H9 (cell line): ENCODE data around the gene CACNA1G. TPM values are rescaled to one million over a fixed set of nuclear protein-coding genes. Genes with fewer than 3 reads are reported as not detected.

Experiments used
- DNase-seq: peaks from one replicate; pipeline ENCODE4 v3.0.0-alpha.2; 2017
- H2AFZ ChIP-seq: one replicate; pipeline ENCODE4 v1.6.1; 2013; ENCODE audit warnings: mild to moderate bottlenecking, low read length, control low read depth, moderate library complexity
- H2AK5ac ChIP-seq: 2 replicates; pipeline ENCODE4 v1.6.1; 2013; ENCODE audit warnings: low read length, control low read depth, mixed read lengths; ENCODE audit not compliant: insufficient read length
- H2BK120ac ChIP-seq: one replicate; pipeline ENCODE4 v1.6.1; 2013; ENCODE audit warnings: low read depth, mild to moderate bottlenecking, low read length, control low read depth, inconsistent platforms; ENCODE audit not compliant: poor library complexity, severe bottlenecking
- H2BK12ac ChIP-seq: 2 replicates; pipeline ENCODE4 v1.6.1; 2013; ENCODE audit warnings: low read length, control low read depth, mixed read lengths, low read depth; ENCODE audit not compliant: insufficient read length
- H2BK15ac ChIP-seq: 2 replicates; pipeline ENCODE4 v1.6.1; 2013; ENCODE audit warnings: low read depth, low read length, control low read depth
- H2BK20ac ChIP-seq: one replicate; pipeline ENCODE4 v1.6.1; 2013; ENCODE audit warnings: low read depth, mild to moderate bottlenecking, low read length, control low read depth, inconsistent platforms; ENCODE audit not compliant: poor library complexity, severe bottlenecking
- H2BK5ac ChIP-seq: 2 replicates; pipeline ENCODE4 v1.6.1; 2013; ENCODE audit warnings: low read length, control low read depth, mixed read lengths; ENCODE audit not compliant: insufficient read length
- H3K14ac ChIP-seq: 2 replicates; pipeline ENCODE4 v1.6.1; 2013; ENCODE audit warnings: low read length, control low read depth; ENCODE audit not compliant: insufficient read depth
- H3K18ac ChIP-seq: 2 replicates; pipeline ENCODE4 v1.6.1; 2013; ENCODE audit warnings: low read depth, mild to moderate bottlenecking, mixed read lengths, low read length, control low read depth; ENCODE audit not compliant: insufficient read length
- H3K23ac ChIP-seq: 2 replicates; pipeline ENCODE4 v1.6.1; 2013; ENCODE audit warnings: low read length, control low read depth, mixed read lengths, low read depth; ENCODE audit not compliant: insufficient read length
- H3K23me2 ChIP-seq: 2 replicates; pipeline ENCODE4 v1.6.1; 2013; ENCODE audit warnings: low read depth, mild to moderate bottlenecking, mixed read lengths, low read length, control low read depth; ENCODE audit not compliant: insufficient read length, poor library complexity, severe bottlenecking
- H3K27ac ChIP-seq: 2 replicates; pipeline ENCODE4 v1.5.1; 2013; ENCODE audit warnings: low read length, control low read depth, mixed read lengths, low read depth; ENCODE audit not compliant: insufficient read length
- H3K27me3 ChIP-seq: 2 replicates; pipeline ENCODE4 v1.6.1; 2013; ENCODE audit warnings: low read length, control low read depth, inconsistent platforms; ENCODE audit not compliant: insufficient read depth
- H3K4ac ChIP-seq: 2 replicates; pipeline ENCODE4 v1.6.1; 2013; ENCODE audit warnings: low read depth, mild to moderate bottlenecking, control low read depth, inconsistent platforms, low read length, moderate library complexity
- H3K4me1 ChIP-seq: 2 replicates; pipeline ENCODE4 v1.6.1; 2013; ENCODE audit warnings: low read length, control low read depth, inconsistent platforms; ENCODE audit not compliant: insufficient read depth
- H3K4me2 ChIP-seq: 2 replicates; pipeline ENCODE4 v1.6.1; 2013; ENCODE audit warnings: low read length, control low read depth, mixed read lengths; ENCODE audit not compliant: insufficient read length, insufficient read depth
- H3K56ac ChIP-seq: 2 replicates; pipeline ENCODE4 v1.6.1; 2013; ENCODE audit warnings: low read depth, mild to moderate bottlenecking, mixed read lengths, low read length, control low read depth; ENCODE audit not compliant: insufficient read length
- H3K79me1 ChIP-seq: 2 replicates; pipeline ENCODE4 v1.6.1; 2013; ENCODE audit warnings: low read depth, mild to moderate bottlenecking, moderate library complexity, low read length, control low read depth, inconsistent platforms; ENCODE audit not compliant: insufficient read depth, poor library complexity, severe bottlenecking
- H3K79me2 ChIP-seq: 2 replicates; pipeline ENCODE4 v1.6.1; 2013; ENCODE audit warnings: low read length, control low read depth, inconsistent platforms; ENCODE audit not compliant: insufficient read depth
- H3K9ac ChIP-seq: 2 replicates; pipeline ENCODE4 v1.6.1; 2013; ENCODE audit warnings: low read length, control low read depth, mixed read lengths; ENCODE audit not compliant: insufficient read length; ENCODE audit errors: extremely low read depth
- H3K9me3 ChIP-seq: one replicate; pipeline ENCODE4 v1.6.1; 2013; ENCODE audit warnings: low read depth, low read length, inconsistent platforms; ENCODE audit not compliant: control insufficient read depth
- H3T11ph ChIP-seq: one replicate; pipeline ENCODE4 v1.6.1; 2013; ENCODE audit warnings: mild to moderate bottlenecking, low read length, control low read depth, inconsistent platforms
- H4K20me1 ChIP-seq: one replicate; pipeline ENCODE4 v1.6.1; 2013; ENCODE audit not compliant: control insufficient read depth, insufficient read length, insufficient read depth
- H4K5ac ChIP-seq: 2 replicates; pipeline ENCODE4 v1.6.1; 2013; ENCODE audit warnings: low read depth, mild to moderate bottlenecking, mixed read lengths, low read length, control low read depth; ENCODE audit not compliant: insufficient read length
- H4K8ac ChIP-seq: replicated peaks from 2 replicates; pipeline ENCODE4 v1.6.1; 2013; ENCODE audit warnings: low read length, control low read depth, mixed read lengths, low read depth; ENCODE audit not compliant: insufficient read length
- H4K91ac ChIP-seq: 2 replicates; pipeline ENCODE4 v1.6.1; 2013; ENCODE audit warnings: low read depth, mild to moderate bottlenecking, moderate library complexity, mixed read lengths, low read length, control low read depth; ENCODE audit not compliant: insufficient read length
- H3K27ac Mint-ChIP-seq, 3 experiments: 2 replicates in 2 of 3; 3 replicates in 1 of 3; pipeline ENCODE4 v1.8.0; 2020 to 2021; ENCODE audit warnings: mixed read lengths in 3 of 3, mild to moderate bottlenecking in 1 of 3, moderate library complexity in 1 of 3
- H3K27me3 Mint-ChIP-seq: 2 replicates; pipeline ENCODE4 v1.8.0; 2021; ENCODE audit warnings: low read depth, mild to moderate bottlenecking, moderate library complexity, mixed read lengths
- H3K36me3 Mint-ChIP-seq, 3 experiments: 2 replicates in 2 of 3; 3 replicates in 1 of 3; pipeline ENCODE4 v1.8.0; 2020 to 2021; ENCODE audit warnings: low read depth in 3 of 3, mixed read lengths in 3 of 3; ENCODE audit not compliant: insufficient read depth in 1 of 3
- H3K4me1 Mint-ChIP-seq, 2 experiments: 2 replicates each; pipeline ENCODE4 v1.8.0; 2020; ENCODE audit warnings: mixed read lengths in 2 of 2
- H3K4me3 Mint-ChIP-seq, 2 experiments: 2 replicates in 1 of 2; 3 replicates in 1 of 2; pipeline ENCODE4 v1.8.0; 2020 to 2021; ENCODE audit warnings: mild to moderate bottlenecking in 2 of 2, mixed read lengths in 2 of 2, moderate library complexity in 1 of 2
- H3K9me3 Mint-ChIP-seq, 2 experiments: 2 replicates in 1 of 2; 3 replicates in 1 of 2; pipeline ENCODE4 v1.8.0; 2020; ENCODE audit warnings: mild to moderate bottlenecking in 2 of 2, mixed read lengths in 2 of 2, moderate library complexity in 1 of 2
- CTCF ChIP-seq: fragments of 200-600 bp; sonication (generic); conservative IDR thresholded peaks from 3 replicates; pipeline ENCODE4 v1.8.0; 2021; ENCODE audit warnings: antibody characterized with exemption, mild to moderate bottlenecking
- WGBS: extraction: QIAGEN DNeasy Blood & Tissue Kit; methylation state at CpG from one replicate; pipeline ENCODE4 v1.1.7; 2013; ENCODE audit warnings: missing lambda C conversion rate, low lambda C conversion rate, mixed read lengths; ENCODE audit not compliant: insufficient read length; ENCODE audit errors: extremely low coverage; 5-methylcytosine and 5-hydroxymethylcytosine counted together
- total RNA-seq: library from RNA; stranded (reverse); gene quantifications from 2 replicates; pipeline ENCODE4 v1.2.1, GENCODE V29; 2021

CACNA1G gene
- total RNA-seq, 1 experiment from 2014 or later, result 1.5 TPM

GRCh38 chr17:50568659-50569058 lies 8.1 kb downstream of the CACNA1G start:
- Mint-ChIP-seq H3K4me1 (peaks cover 33 to 58% of the 10 kb centered on the region in 2 experiments), H3K36me3 (peaks cover 0 to 5% (median 2%) of the 10 kb centered on the region in 3 experiments; a peak in 2 of 7 replicates), H3K27ac (no peak overlapping the region), H3K27me3 (peaks cover 57% of the 10 kb centered on the region), H3K9me3 (no peaks in the 10 kb centered on the region), H3K4me3 (no peak overlapping the region; a peak in 1 of 5 replicates)
- Histone ChIP-seq H4K20me1 (no peaks in the 10 kb centered on the region), H3T11ph (no peak overlapping the region), H2AK5ac (no peak overlapping the region), H3K9ac (no peak overlapping the region), H3K23ac (no peak overlapping the region), H3K27ac (no peak overlapping the region), H3K79me2 (no peaks in the 10 kb centered on the region), H3K4me1 (peaks cover 2% of the 10 kb centered on the region; the same call in 1 of the 2 replicates), H3K9me3 (no peaks in the 10 kb centered on the region), H3K79me1 (no peaks in the 10 kb centered on the region), H2AFZ (no peak overlapping the region), H4K91ac (no peak overlapping the region), H4K5ac (no peak overlapping the region), H3K23me2 (no peaks in the 10 kb centered on the region), H3K4me2 (no peak overlapping the region), H4K8ac (no peak overlapping the region), H2BK15ac (no peak overlapping the region), H3K27me3 (peaks cover 21% of the 10 kb centered on the region; the same call in 1 of the 2 replicates), H3K4ac (no peak overlapping the region), H2BK5ac (no peak overlapping the region), H3K14ac (no peak overlapping the region), H3K56ac (no peak overlapping the region), H3K18ac (no peak overlapping the region), H2BK12ac (no peak overlapping the region), H2BK120ac (no peak overlapping the region), H2BK20ac (no peak overlapping the region)
- no peak for TF ChIP-seq CTCF
- no CpG with 5 or more reads among the region's 12 CpGs for WGBS
- DNase-seq, result no peak
